ENCODE measurements around the gene SDC3. TPM values are rescaled to one million over a fixed set of nuclear protein-coding genes. Genes with fewer than 3 reads are reported as not detected.

The SDC3 gene
- total RNA-seq, 4 donors from 2014 or later, result 44.1 to 101 (median 56.5) TPM

GRCh38 chr1:30929135-30929889 lies 20.8 kb upstream of the SDC3 start:
- H3K9me3 ChIP-seq, result no peaks in the 10 kb centered on the region
- WGBS, result 44% methylated on average over 5 of the region's 6 CpGs
- TF ChIP-seq EP300 (IDR thresholded peaks at IDR 0.05) (no peak), CTCF (IDR thresholded peaks at IDR 0.05) (peak; percentile 54 to 76 (median 64))
- H3K4me1 ChIP-seq, result peaks cover 0 to 20% (median 6%) of the 10 kb centered on the region in 4 donors
- H3K27ac ChIP-seq (replicated peaks in 1 of 4), result no peak overlapping the region
- peaks cover 0 to 3% (median 0%) of the 10 kb centered on the region in 4 donors for H3K27me3 ChIP-seq
- H3K36me3 ChIP-seq, result peaks cover 14 to 33% (median 22%) of the 10 kb centered on the region in 4 donors
- no peak overlapping the region for H3K4me3 ChIP-seq
- intact Hi-C loops (cut with DNase I), result no loop called here
- peak; percentile 89 for DNase-seq (ENCODE audit: extremely low spot score)

GRCh38 chr1:30928789-30929134 lies 20.2 kb upstream of the SDC3 start:
- intact Hi-C loops (cut with DNase I), result no loop called here
- Histone ChIP-seq H3K4me3 (no peak overlapping the region), H3K36me3 (peaks cover 9 to 28% (median 17%) of the 10 kb centered on the region in 4 donors), H3K27me3 (peaks cover 0 to 3% (median 0%) of the 10 kb centered on the region in 4 donors), H3K4me1 (peaks cover 0 to 18% (median 6%) of the 10 kb centered on the region in 4 donors), H3K9me3 (no peaks in the 10 kb centered on the region), H3K27ac (replicated peaks in 1 of 4) (no peak overlapping the region)
- TF ChIP-seq POLR2AphosphoS5 (IDR thresholded peaks at IDR 0.05), result no peak
- TF ChIP-seq CTCF (IDR thresholded peaks at IDR 0.05), result no peak
- no peak for TF ChIP-seq EP300 (IDR thresholded peaks at IDR 0.05)
- no peak for TF ChIP-seq POLR2A (IDR thresholded peaks at IDR 0.05; ENCODE audit: low read depth)
- 64% methylated on average over 2 of the region's 2 CpGs for WGBS
- no peak for DNase-seq (ENCODE audit: extremely low spot score)

GRCh38 chr1:30928171-30928570 lies 19.6 kb upstream of the SDC3 start:
- Histone ChIP-seq H3K36me3 (peaks cover 5 to 23% (median 11%) of the 10 kb centered on the region in 4 donors), H3K4me3 (no peak overlapping the region), H3K27ac (replicated peaks in 1 of 4) (no peak overlapping the region), H3K9me3 (no peaks in the 10 kb centered on the region), H3K27me3 (peaks cover 0 to 3% (median 0%) of the 10 kb centered on the region in 4 donors), H3K4me1 (peaks cover 0 to 13% (median 4%) of the 10 kb centered on the region in 4 donors)
- TF ChIP-seq EP300 (IDR thresholded peaks at IDR 0.05) (no peak), POLR2A (IDR thresholded peaks at IDR 0.05; ENCODE audit: low read depth) (no peak), POLR2AphosphoS5 (IDR thresholded peaks at IDR 0.05) (no peak), CTCF (IDR thresholded peaks at IDR 0.05) (no peak)
- no peak for DNase-seq (ENCODE audit: extremely low spot score)
- WGBS, result 92% methylated on average over 7 of the region's 7 CpGs
- intact Hi-C loops (cut with DNase I), result no loop called here

- Histone ChIP-seq H3K4me3 (no peak overlapping the region), H3K9me3 (no peaks in the 10 kb centered on the region), H3K27ac (replicated peaks in 1 of 4) (no peak overlapping the region), H3K27me3 (peaks cover 0 to 3% (median 0%) of the 10 kb centered on the region in 4 donors), H3K4me1 (peaks cover 0 to 13% (median 4%) of the 10 kb centered on the region in 4 donors), H3K36me3 (peaks cover 0 to 16% (median 5%) of the 10 kb centered on the region in 4 donors)
- no peak for TF ChIP-seq CTCF (IDR thresholded peaks at IDR 0.05)
- no peak for TF ChIP-seq POLR2AphosphoS5 (IDR thresholded peaks at IDR 0.05)
- TF ChIP-seq POLR2A (IDR thresholded peaks at IDR 0.05; ENCODE audit: low read depth), result no peak
- no peak for DNase-seq (ENCODE audit: extremely low spot score)
- 90% methylated on average over 3 of the region's 3 CpGs for WGBS
- intact Hi-C loops (cut with DNase I), result no loop called here
These were observed 18.9 kb upstream of the SDC3 start for GRCh38 chr1:30927448-30927847.

Data from esophagus muscularis mucosa (tissue), 4 donors.